ENCODE data around the gene TFB1M.

- TF ChIP-seq POLR2A (IDR thresholded peaks at IDR 0.05), result no peak
- no peak for TF ChIP-seq CTCF (IDR thresholded peaks at IDR 0.05)
- no peak for TF ChIP-seq EP300 (IDR thresholded peaks at IDR 0.05; ENCODE audit: low read depth)
- TF ChIP-seq POLR2AphosphoS5 (IDR thresholded peaks at IDR 0.05), result no peak
Observed at GRCh38 chr6:155328074-155328538, 13.8 kb upstream of the TFB1M start.

All from transverse colon (tissue), 4 donors.